Caco-2 (cell line): ENCODE measurements around the gene C1orf146. TPM values are rescaled to one million over a fixed set of nuclear protein-coding genes. Genes with fewer than 3 reads are reported as not detected.

Source experiments
- BruUV-seq: library from RNA; stranded (reverse); fragments of 400-500 nt; replicated peaks from 2 replicates; lab custom pipeline; 2021; lab: Mats Ljungman, UMichigan
- CTCF ChIA-PET: fragments of 300-600 bp; sonication (Branson Sonifier 250); formaldehyde crosslinking; loops from one replicate; lab custom pipeline; 2022; ENCODE audit warnings: antibody characterized with exemption; lab: Charles Lee
- POLR2A ChIA-PET: fragments of 300-600 bp; sonication (Branson Sonifier 250); formaldehyde crosslinking; loops from one replicate; lab custom pipeline; 2022; ENCODE audit warnings: antibody characterized with exemption; lab: Charles Lee
- DNase-seq, 2 experiments: peaks; one replicate each; pipeline versions ENCODE4 v3.0.0 to v3.0.0-alpha.2; 2020 to 2022
- H3K27me3 ChIP-seq: replicated peaks from 2 replicates; pipeline ENCODE4 v1.6.0; 2011; ENCODE audit warnings: low read length; ENCODE audit not compliant: control insufficient read depth, insufficient read depth
- H3K36me3 ChIP-seq: 2 replicates; pipeline ENCODE4 v1.5.1; 2011; ENCODE audit warnings: low read length; ENCODE audit not compliant: control insufficient read depth, insufficient read depth
- H3K4me1 ChIP-seq: fragments of 250-450 bp; sonication (Bioruptor Pico); 2 replicates; pipeline ENCODE4 v1.5.1; 2020; ENCODE audit warnings: mild to moderate bottlenecking
- H3K4me3 ChIP-seq: 2 replicates; pipeline ENCODE4 v1.5.1; 2011; ENCODE audit warnings: low read depth, mild to moderate bottlenecking, control low read depth, low read length
- H3K9me3 ChIP-seq: fragments of 250-450 bp; sonication (Bioruptor Pico); 2 replicates; pipeline ENCODE4 v1.5.1; 2020; ENCODE audit warnings: mild to moderate bottlenecking, moderate library complexity
- H3K27ac Mint-ChIP-seq: one replicate; pipeline ENCODE4 v1.8.0; 2022; ENCODE audit warnings: mixed read lengths; ENCODE audit not compliant: unreplicated experiment
- H3K27me3 Mint-ChIP-seq: one replicate; pipeline ENCODE4 v1.8.0; 2022; ENCODE audit warnings: mixed read lengths; ENCODE audit not compliant: insufficient read depth, unreplicated experiment
- H3K36me3 Mint-ChIP-seq: one replicate; pipeline ENCODE4 v1.8.0; 2022; ENCODE audit warnings: mild to moderate bottlenecking, mixed read lengths; ENCODE audit not compliant: insufficient read depth, unreplicated experiment
- H3K4me1 Mint-ChIP-seq: one replicate; pipeline ENCODE4 v1.8.0; 2022; ENCODE audit warnings: low read depth, mixed read lengths; ENCODE audit not compliant: unreplicated experiment
- H3K4me3 Mint-ChIP-seq: one replicate; pipeline ENCODE4 v1.8.0; 2022; ENCODE audit warnings: mild to moderate bottlenecking, moderate library complexity, mixed read lengths; ENCODE audit not compliant: unreplicated experiment
- H3K9me3 Mint-ChIP-seq: one replicate; pipeline ENCODE4 v1.8.0; 2022; ENCODE audit warnings: mixed read lengths; ENCODE audit not compliant: unreplicated experiment
- CTCF ChIP-seq, 2 experiments: fragments of 200-600 bp in 1 of 2; IDR thresholded peaks; 1 replicate in 1 of 2; 2 replicates in 1 of 2; pipeline versions ENCODE4 v1.5.1 to v1.8.0; 2011 to 2022; ENCODE audit warnings: antibody characterized with exemption in 1 of 2, control low read depth in 1 of 2, inconsistent platforms in 1 of 2, low read depth in 1 of 2, low read length in 1 of 2, mild to moderate bottlenecking in 1 of 2, moderate library complexity in 1 of 2; ENCODE audit not compliant: insufficient read depth in 1 of 2, severe bottlenecking in 1 of 2, unreplicated experiment in 1 of 2
- intact Hi-C: fragments of 100-400 bp; cut with micrococcal nuclease; formaldehyde crosslinking; loops from one replicate; pipeline ENCODE4 v1.10.0; 2022; ENCODE audit not compliant: unreplicated experiment
- total RNA-seq: library from RNA; stranded (reverse); gene quantifications from 2 replicates; pipeline ENCODE4 v1.2.3, GENCODE V29; 2022

Gene C1orf146
- total RNA-seq, 1 experiment from 2014 or later: not detected

- Histone ChIP-seq H3K4me3 (no peak overlapping the region), H3K4me1 (0 out of 2 replicates have a peak, but pooled peaks cover 5% of the 10 kb centered on the region), H3K27me3 (no peaks in the 10 kb centered on the region), H3K36me3 (no peaks in the 10 kb centered on the region), H3K9me3 (no peaks in the 10 kb centered on the region)
- H3K36me3 Mint-ChIP-seq: peaks cover 12% of the 10 kb centered on the region
- no TSS peak for BruUV-seq
- ChIA-PET CTCF (interaction anchor here (0.5 to 1.4 kb wide), 6 partner anchors 286 to 473 kb away, joined by 3 to 14 read pairs (median 4); no protein-coding TSS in a partner anchor), POLR2A (interaction anchor here (0.5 kb wide), 1 partner anchor 100 kb away, joined by 3 read pairs; no protein-coding TSS in a partner anchor)
- H3K27me3 Mint-ChIP-seq: no peaks in the 10 kb centered on the region
- no peak overlapping the region for H3K4me3 Mint-ChIP-seq
- H3K27ac Mint-ChIP-seq: no peak overlapping the region
- no peaks in the 10 kb centered on the region for H3K4me1 Mint-ChIP-seq
- peak; percentile 25 to 58 for TF ChIP-seq CTCF (IDR thresholded peaks at IDR 0.05; ENCODE audit: insufficient read depth in 1 of 2, low read depth in 1 of 2, low read length in 1 of 2, severe bottlenecking in 1 of 2, unreplicated experiment in 1 of 2)
- DNase-seq: peak in 1 of 2 experiments; percentile 34
- intact Hi-C loops: loop anchor here (1.0 to 2.0 kb wide), 2 partner anchors 211 to 294 kb away; partner anchors contain the start of gene BTBD8
- H3K9me3 Mint-ChIP-seq: no peaks in the 10 kb centered on the region
Measured at GRCh38 chr1:92291372-92291999, 73.8 kb downstream of the C1orf146 start.

Other genes with a start within 250 kb of the C1orf146 start
- 0.56 and 0.68 TPM in 2 replicates for gene EPHX4, start 187.9 kb upstream of the C1orf146 start, total RNA-seq
- gene SETSIP, start 142.5 kb upstream of the C1orf146 start, total RNA-seq: not detected in 2 replicates
- 1.1 and 1.3 TPM in 2 replicates for gene BTBD8, start 137.6 kb upstream of the C1orf146 start, total RNA-seq
- 12.3 and 12.9 TPM in 2 replicates for gene GLMN, start 81.1 kb downstream of the C1orf146 start, total RNA-seq
- 15.5 and 16.8 TPM in 2 replicates for gene RPAP2, start 81.1 kb downstream of the C1orf146 start, total RNA-seq